ENCODE measurements around the gene SIGLEC11. TPM values are rescaled to one million over a fixed set of nuclear protein-coding genes. Genes with fewer than 3 reads are reported as not detected.
"Not testable (repeated sequence)": the region's sequence is repeated elsewhere in the genome, so short reads cannot be mapped to it uniquely, and the experiment has no call there.

SIGLEC11 gene
- total RNA-seq, 1 donor from 2014 or later, result not detected

GRCh38 chr19:49972841-49973240 is 11.9 kb upstream of the SIGLEC11 start:
- H3K4me3 ChIP-seq (ENCODE audit: low read depth, low read length), result no peak overlapping the region
- TF ChIP-seq, protein P1, sequence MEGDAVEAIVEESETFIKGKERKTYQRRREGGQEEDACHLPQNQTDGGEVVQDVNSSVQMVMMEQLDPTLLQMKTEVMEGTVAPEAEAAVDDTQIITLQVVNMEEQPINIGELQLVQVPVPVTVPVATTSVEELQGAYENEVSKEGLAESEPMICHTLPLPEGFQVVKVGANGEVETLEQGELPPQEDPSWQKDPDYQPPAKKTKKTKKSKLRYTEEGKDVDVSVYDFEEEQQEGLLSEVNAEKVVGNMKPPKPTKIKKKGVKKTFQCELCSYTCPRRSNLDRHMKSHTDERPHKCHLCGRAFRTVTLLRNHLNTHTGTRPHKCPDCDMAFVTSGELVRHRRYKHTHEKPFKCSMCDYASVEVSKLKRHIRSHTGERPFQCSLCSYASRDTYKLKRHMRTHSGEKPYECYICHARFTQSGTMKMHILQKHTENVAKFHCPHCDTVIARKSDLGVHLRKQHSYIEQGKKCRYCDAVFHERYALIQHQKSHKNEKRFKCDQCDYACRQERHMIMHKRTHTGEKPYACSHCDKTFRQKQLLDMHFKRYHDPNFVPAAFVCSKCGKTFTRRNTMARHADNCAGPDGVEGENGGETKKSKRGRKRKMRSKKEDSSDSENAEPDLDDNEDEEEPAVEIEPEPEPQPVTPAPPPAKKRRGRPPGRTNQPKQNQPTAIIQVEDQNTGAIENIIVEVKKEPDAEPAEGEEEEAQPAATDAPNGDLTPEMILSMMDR (conservative IDR thresholded peaks at IDR 0.05; ENCODE audit: low read depth, low read length), result no peak
- DNase-seq (ENCODE audit: low read depth), result no peak

- TF ChIP-seq, protein P1 (conservative IDR thresholded peaks at IDR 0.05; ENCODE audit: low read depth, low read length), result no peak
Observed at GRCh38 chr19:49971991-49972411, 11.0 kb upstream of the SIGLEC11 start.

GRCh38 chr19:49969355-49969754 is 8.4 kb upstream of the SIGLEC11 start:
- not testable (repeated sequence) for DNase-seq (ENCODE audit: low read depth); H3K4me3 ChIP-seq (ENCODE audit: low read depth, low read length)

More at GRCh38 chr19:49971991-49972411, 11.0 kb upstream of the SIGLEC11 start:
- no peak for DNase-seq (ENCODE audit: low read depth)
- H3K4me3 ChIP-seq (ENCODE audit: low read depth, low read length), result no peak overlapping the region

GRCh38 chr19:49968279-49968922 is 7.4 kb upstream of the SIGLEC11 start:
- TF ChIP-seq, protein P1 (conservative IDR thresholded peaks at IDR 0.05; ENCODE audit: low read depth, low read length), result no peak
- DNase-seq (ENCODE audit: low read depth), result no peak
- H3K4me3 ChIP-seq (ENCODE audit: low read depth, low read length), result no peak overlapping the region

DNA sequence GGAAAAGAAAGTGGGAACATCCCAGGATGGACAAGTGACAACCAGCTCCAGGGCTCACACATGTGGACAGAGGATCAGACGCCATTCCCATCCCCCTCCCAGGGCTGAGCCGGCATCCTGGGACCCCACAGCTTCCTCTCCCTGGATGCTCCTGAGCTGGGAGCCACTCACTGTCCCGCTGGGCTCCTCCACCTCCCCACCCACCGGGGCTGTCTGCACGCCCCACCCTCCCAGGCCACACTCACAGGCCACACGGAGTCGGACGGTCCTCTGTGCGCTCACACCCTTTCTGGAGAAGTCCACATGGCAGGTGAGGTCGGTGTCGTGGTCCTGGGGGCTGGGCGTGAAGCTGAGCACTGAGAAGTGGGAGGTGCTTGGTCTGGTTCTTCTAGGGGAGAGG is 1.1 kb downstream of the SIGLEC11 start:
- H3K4me3 ChIP-seq (ENCODE audit: low read depth, low read length); DNase-seq (ENCODE audit: low read depth): not testable (repeated sequence)

GRCh38 chr19:49958596-49958995 is 2.4 kb downstream of the SIGLEC11 start:
- not testable (repeated sequence) for H3K4me3 ChIP-seq (ENCODE audit: low read depth, low read length); DNase-seq (ENCODE audit: low read depth)

- DNase-seq (ENCODE audit: low read depth); H3K4me3 ChIP-seq (ENCODE audit: low read depth, low read length): not testable (repeated sequence)
Observed at GRCh38 chr19:49958144-49958543, 2.8 kb downstream of the SIGLEC11 start.

DNA sequence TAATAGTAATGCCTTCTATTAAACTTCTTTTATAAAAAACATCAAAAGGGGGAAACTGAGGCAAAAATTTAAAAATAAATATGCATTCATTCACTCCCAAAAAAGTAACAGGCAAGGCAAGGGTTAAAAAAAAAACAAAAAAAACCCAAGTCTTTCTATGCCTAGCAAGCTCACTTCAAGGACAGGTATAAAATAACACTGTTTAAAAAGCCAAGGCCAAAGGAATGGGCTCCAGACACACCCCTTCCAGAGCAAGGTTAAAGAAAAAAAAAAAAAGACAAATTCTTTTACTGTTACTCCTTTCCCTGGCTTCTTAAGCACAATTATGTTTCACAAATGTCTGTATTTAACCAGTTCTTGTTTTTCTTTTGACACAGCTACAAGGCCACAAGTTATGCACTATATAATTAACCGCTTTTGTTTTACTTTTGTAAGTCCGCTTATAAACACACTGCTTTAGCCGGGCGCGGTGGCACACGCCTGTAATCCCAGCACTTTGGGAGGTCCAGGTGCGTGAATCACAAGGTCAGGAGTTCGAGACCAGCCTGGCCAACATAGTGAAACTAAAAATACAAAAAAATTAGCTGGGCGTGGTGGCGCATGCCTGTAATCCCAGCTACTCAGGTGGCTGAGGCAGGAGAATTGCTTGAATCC is 3.6 kb downstream of the SIGLEC11 start:
- DNase-seq (ENCODE audit: low read depth), result no peak
- H3K4me3 ChIP-seq (ENCODE audit: low read depth, low read length), result no peak overlapping the region
- TF ChIP-seq, protein P1 (conservative IDR thresholded peaks at IDR 0.05; ENCODE audit: low read depth, low read length), result no peak

- DNase-seq (ENCODE audit: low read depth), result no peak
- H3K4me3 ChIP-seq (ENCODE audit: low read depth, low read length), result no peak overlapping the region
- TF ChIP-seq, protein P1 (conservative IDR thresholded peaks at IDR 0.05; ENCODE audit: low read depth, low read length), result no peak
Observed at GRCh38 chr19:49956115-49956495, 4.9 kb downstream of the SIGLEC11 start.
